GM21447 (cell line): ENCODE measurements around the gene MYH6.

Experiments used
- ATAC-seq: cut with Tn5 transposase; IDR thresholded peaks from one replicate; pipeline ENCODE4 v1.9.1; 2021; ENCODE audit not compliant: unreplicated experiment

Gene MYH6

GRCh38 chr14:23339506-23340268, 68.4 kb downstream of the MYH6 start:
- ATAC-seq = no peak

GRCh38 chr14:23335623-23336022, 72.5 kb downstream of the MYH6 start:
- no peak for ATAC-seq
